ENCODE results near the gene TBC1D4. TPM values are rescaled to one million over a fixed set of nuclear protein-coding genes. Genes with fewer than 3 reads are reported as not detected.

Gene TBC1D4
- total and polyA plus RNA-seq, 8 donors = 16.6 to 31.7 (median 26.8) TPM

DNA sequence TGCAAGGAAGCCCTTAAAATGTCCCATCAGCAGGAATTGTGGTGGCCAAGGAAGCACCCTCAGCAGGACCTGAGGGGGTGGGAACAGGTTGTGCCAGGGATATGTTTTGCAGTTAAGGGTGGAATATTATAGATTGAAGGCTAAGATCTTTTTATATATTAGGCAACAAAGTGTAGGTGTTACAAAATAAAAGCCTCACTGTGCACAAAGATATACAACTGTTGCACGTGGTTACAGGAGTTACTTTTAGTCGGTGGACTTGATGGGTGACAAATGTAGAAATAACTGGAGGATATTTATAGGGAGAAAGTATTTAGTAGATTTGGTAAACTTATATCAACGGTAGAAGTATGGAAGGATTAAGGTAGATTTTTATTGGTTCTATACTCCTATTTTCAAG, 35.1 kb downstream of the TBC1D4 start:
- ATAC-seq = no peak
- H3K4me1 ChIP-seq = no peaks in the 10 kb centered on the region
- no peaks in the 10 kb centered on the region for H3K27me3 ChIP-seq
- intact Hi-C loops (cut with DNase I) = no loop called here
- H3K36me3 ChIP-seq = no peaks in the 10 kb centered on the region
- no peak overlapping the region for H3K4me3 ChIP-seq
- no peak overlapping the region for H3K27ac ChIP-seq
- no peak for DNase-seq
- TF ChIP-seq, protein P1, sequence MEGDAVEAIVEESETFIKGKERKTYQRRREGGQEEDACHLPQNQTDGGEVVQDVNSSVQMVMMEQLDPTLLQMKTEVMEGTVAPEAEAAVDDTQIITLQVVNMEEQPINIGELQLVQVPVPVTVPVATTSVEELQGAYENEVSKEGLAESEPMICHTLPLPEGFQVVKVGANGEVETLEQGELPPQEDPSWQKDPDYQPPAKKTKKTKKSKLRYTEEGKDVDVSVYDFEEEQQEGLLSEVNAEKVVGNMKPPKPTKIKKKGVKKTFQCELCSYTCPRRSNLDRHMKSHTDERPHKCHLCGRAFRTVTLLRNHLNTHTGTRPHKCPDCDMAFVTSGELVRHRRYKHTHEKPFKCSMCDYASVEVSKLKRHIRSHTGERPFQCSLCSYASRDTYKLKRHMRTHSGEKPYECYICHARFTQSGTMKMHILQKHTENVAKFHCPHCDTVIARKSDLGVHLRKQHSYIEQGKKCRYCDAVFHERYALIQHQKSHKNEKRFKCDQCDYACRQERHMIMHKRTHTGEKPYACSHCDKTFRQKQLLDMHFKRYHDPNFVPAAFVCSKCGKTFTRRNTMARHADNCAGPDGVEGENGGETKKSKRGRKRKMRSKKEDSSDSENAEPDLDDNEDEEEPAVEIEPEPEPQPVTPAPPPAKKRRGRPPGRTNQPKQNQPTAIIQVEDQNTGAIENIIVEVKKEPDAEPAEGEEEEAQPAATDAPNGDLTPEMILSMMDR (IDR thresholded peaks at IDR 0.05) = no peak
- no peaks in the 10 kb centered on the region for H3K9me3 ChIP-seq

DNA sequence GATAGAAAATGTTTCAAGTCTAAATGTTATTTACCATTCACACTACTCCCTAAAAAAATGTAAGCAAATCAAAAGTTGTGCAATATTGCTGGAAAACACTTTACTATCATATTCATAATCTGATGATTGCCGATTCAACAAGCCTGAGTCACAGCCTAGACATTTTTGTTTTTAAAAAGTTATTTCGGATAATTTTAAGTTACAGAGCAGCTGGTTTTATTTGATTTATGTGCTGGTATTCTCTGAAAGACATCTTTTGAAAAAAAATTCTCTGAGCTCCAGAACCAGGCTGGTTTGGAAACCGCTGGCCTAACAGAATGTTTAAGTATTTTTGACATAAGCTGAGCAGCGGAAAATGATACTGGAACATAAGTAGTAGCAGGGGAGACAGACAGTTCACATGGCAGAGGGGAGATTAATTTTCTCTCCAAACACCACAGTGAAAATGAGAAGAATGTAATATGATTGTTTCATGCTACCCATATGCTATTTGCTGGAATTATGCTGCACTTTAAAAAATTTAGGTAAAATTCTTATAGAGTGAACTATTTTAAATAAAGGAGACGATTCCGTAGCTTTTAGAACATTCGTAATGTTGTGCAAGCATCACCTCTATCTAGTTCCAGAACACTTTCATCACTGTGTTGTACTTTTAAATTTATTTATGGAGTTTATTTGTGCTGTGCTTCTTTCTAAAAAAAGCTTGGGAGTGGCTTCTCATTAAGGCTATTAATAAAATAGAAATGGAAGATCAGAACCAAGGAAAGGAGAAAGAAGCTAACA, 36.1 kb downstream of the TBC1D4 start:
- DNase-seq (peak in 2 of 4 donors; percentile 37), ATAC-seq (peak; percentile 43)
- Histone ChIP-seq H3K4me3 (no peak overlapping the region), H3K36me3 (no peaks in the 10 kb centered on the region), H3K27ac (peak overlapping the region; percentile 40 to 69), H3K4me1 (no peaks in the 10 kb centered on the region), H3K27me3 (no peaks in the 10 kb centered on the region), H3K9me3 (no peaks in the 10 kb centered on the region)
- intact Hi-C loops (cut with DNase I) = no loop called here
- TF ChIP-seq, protein P1 (IDR thresholded peaks at IDR 0.05) = no peak

DNA sequence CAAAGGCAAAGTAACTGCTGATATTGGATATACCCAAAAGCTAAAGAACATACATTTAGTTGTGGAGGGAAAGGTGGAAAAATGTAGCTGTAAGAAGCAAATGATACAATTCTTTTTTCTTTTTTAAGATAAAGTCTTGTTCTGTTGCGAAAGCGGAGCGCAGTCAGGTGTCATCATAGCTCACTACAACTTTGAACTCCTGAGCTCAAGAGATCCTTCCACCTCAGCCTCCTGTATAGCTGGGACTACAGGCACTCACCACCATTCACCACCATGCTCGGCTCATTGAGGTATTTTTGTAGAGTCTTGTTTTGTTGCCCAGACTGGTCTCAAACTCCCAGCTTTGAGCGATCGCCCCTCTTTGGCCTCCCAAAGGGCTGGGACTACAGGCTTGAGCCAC, 38.0 kb downstream of the TBC1D4 start:
- intact Hi-C loops (cut with DNase I) = no loop called here

DNA sequence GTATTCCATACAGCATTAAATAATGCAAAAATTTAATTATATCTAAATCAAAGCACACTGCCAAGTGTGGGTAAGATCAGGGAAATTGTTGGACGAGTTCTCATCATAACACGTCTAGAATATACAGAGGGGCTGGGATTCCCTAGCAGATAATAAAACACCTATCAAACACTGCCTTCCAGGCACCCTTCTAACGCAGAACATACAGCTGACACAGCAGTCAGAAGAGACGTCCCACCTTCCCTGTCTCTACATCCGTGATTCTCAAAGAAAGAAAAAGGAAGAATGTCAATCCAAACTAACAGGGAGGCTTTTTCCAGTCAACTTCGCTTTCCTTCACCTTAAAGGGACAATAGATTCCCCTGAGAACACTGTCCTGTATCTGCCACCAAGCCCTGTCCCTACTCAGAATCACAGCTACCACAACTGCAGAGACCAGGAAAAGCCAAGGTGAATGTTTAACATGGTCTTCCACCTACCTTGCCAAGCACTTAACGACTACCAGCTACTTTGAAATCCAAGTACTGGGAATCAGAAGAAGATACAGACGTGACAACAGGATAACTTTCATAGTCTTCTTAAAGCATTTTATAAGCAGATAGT, 38.5 kb downstream of the TBC1D4 start:
- Histone ChIP-seq H3K36me3 (no peaks in the 10 kb centered on the region), H3K4me3 (no peak overlapping the region), H3K4me1 (no peaks in the 10 kb centered on the region), H3K9me3 (no peaks in the 10 kb centered on the region), H3K27ac (no peak overlapping the region), H3K27me3 (no peaks in the 10 kb centered on the region)
- TF ChIP-seq, protein P1 (IDR thresholded peaks at IDR 0.05) = no peak
- no peak for DNase-seq
- intact Hi-C loops (cut with DNase I) = no loop called here
- ATAC-seq = no peak

More for the DNA sequence above, 38.0 kb downstream of the TBC1D4 start:
- Histone ChIP-seq H3K36me3 (no peaks in the 10 kb centered on the region), H3K4me3 (no peak overlapping the region), H3K9me3 (no peaks in the 10 kb centered on the region), H3K27me3 (no peaks in the 10 kb centered on the region), H3K4me1 (no peaks in the 10 kb centered on the region), H3K27ac (no peak overlapping the region)
- DNase-seq (no peak), ATAC-seq (no peak)
- TF ChIP-seq, protein P1 (IDR thresholded peaks at IDR 0.05) = no peak

DNA sequence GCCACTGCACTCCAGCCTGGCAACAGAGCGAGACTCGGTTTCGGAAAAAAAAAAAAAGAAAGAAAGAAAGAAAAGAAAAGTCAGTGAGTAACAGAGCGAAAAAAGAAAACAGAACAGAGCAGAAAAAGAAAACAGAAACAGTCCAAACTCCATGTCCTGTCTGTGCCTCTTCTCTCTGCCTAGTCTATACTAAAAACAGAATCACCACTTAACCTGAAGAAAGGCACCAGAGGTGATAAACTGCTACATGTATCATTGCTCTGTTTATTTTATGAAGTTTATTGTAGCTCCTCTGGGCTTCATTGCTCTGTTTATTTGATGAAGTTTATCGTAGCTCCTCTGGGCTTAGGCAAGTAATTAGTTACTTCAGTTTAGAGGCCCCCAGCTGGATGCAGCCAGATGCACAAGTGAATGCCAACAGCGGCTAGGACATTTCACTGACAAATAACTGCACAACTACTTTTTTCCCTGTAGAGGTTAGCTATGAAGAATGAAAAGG, 39.2 kb downstream of the TBC1D4 start:
- no peak overlapping the region for H3K27ac ChIP-seq

More for the DNA sequence above, 39.2 kb downstream of the TBC1D4 start:
- H3K9me3 ChIP-seq = no peaks in the 10 kb centered on the region
- no peak for ATAC-seq
- no peaks in the 10 kb centered on the region for H3K36me3 ChIP-seq
- intact Hi-C loops (cut with DNase I) = no loop called here
- no peak overlapping the region for H3K4me3 ChIP-seq
- H3K4me1 ChIP-seq = no peaks in the 10 kb centered on the region
- DNase-seq = no peak
- TF ChIP-seq, protein P1 (IDR thresholded peaks at IDR 0.05) = no peak
- no peaks in the 10 kb centered on the region for H3K27me3 ChIP-seq

All from left lung (tissue), 10 donors.